GM23338 (cell line): Measurements from ENCODE around the gene PTPN12. TPM values are rescaled to one million over a fixed set of nuclear protein-coding genes. Genes with fewer than 3 reads are reported as not detected.
A peak's percentile ranks its signal among the peaks of the same experiment; 100 is the strongest.

Source experiments
- ATAC-seq: fragments of 200-7000 bp; cut with Tn5 transposase; 3 replicates; pipeline ENCODE4 v1.9.1; 2020
- DNase-seq: peaks from one replicate; pipeline ENCODE4 v3.0.0-alpha.2; 2015; ENCODE audit warnings: low spot score
- H2AFZ ChIP-seq: fragments of 200-600 bp; sonication (generic); 2 replicates; pipeline ENCODE4 v1.8.0; 2016; ENCODE audit warnings: antibody characterized with exemption, mild to moderate bottlenecking, moderate library complexity
- H3F3A ChIP-seq: fragments of 200-600 bp; sonication (generic); replicated peaks from 2 replicates; pipeline ENCODE4 v1.8.0; 2017; ENCODE audit warnings: antibody characterized with exemption, mixed run types, low read depth
- H3K27ac ChIP-seq: fragments of 200-600 bp; sonication (generic); 2 replicates; pipeline ENCODE4 v1.6.1; 2016; ENCODE audit warnings: low read depth
- H3K27me3 ChIP-seq: fragments of 200-600 bp; sonication (generic); 2 replicates; pipeline ENCODE4 v1.8.0; 2016; ENCODE audit warnings: mild to moderate bottlenecking, mixed run types, moderate library complexity; ENCODE audit not compliant: insufficient read depth
- H3K36me3 ChIP-seq: fragments of 200-600 bp; sonication (generic); 2 replicates; pipeline ENCODE4 v1.8.0; 2016; ENCODE audit warnings: mild to moderate bottlenecking; ENCODE audit not compliant: insufficient read depth
- H3K4me1 ChIP-seq: fragments of 200-600 bp; sonication (generic); 2 replicates; pipeline ENCODE4 v1.8.0; 2016; ENCODE audit warnings: mild to moderate bottlenecking, moderate library complexity; ENCODE audit not compliant: insufficient read depth
- H3K4me2 ChIP-seq: fragments of 200-600 bp; sonication (generic); 2 replicates; pipeline ENCODE4 v1.7.1; 2017; ENCODE audit warnings: mixed run types
- H3K4me3 ChIP-seq: fragments of 200-600 bp; sonication (generic); 2 replicates; pipeline ENCODE4 v1.6.1; 2016; ENCODE audit warnings: mixed run types
- H3K79me2 ChIP-seq: fragments of 200-600 bp; sonication (generic); replicated peaks from 2 replicates; pipeline ENCODE4 v1.8.0; 2017; ENCODE audit warnings: mild to moderate bottlenecking; ENCODE audit not compliant: insufficient read depth
- H3K9me2 ChIP-seq: fragments of 200-600 bp; sonication (generic); 2 replicates; pipeline ENCODE4 v1.8.0; 2017; ENCODE audit not compliant: insufficient read depth
- H4K20me1 ChIP-seq: fragments of 200-600 bp; sonication (generic); replicated peaks from 2 replicates; pipeline ENCODE4 v1.8.0; 2017; ENCODE audit warnings: mild to moderate bottlenecking; ENCODE audit not compliant: insufficient read depth
- H3K27ac Mint-ChIP-seq: 2 replicates; pipeline ENCODE4 v1.8.0; 2020; ENCODE audit warnings: inconsistent platforms, mild to moderate bottlenecking, moderate library complexity, mixed read lengths
- H3K27me3 Mint-ChIP-seq: 3 replicates; pipeline ENCODE4 v1.8.0; 2022; ENCODE audit warnings: low read depth, mild to moderate bottlenecking, moderate library complexity, mixed read lengths, inconsistent platforms; ENCODE audit not compliant: insufficient read depth, poor library complexity
- H3K36me3 Mint-ChIP-seq: 3 replicates; pipeline ENCODE4 v1.8.0; 2021; ENCODE audit warnings: low read depth, mild to moderate bottlenecking, inconsistent platforms, moderate library complexity, mixed read lengths
- H3K4me1 Mint-ChIP-seq: 3 replicates; pipeline ENCODE4 v1.8.0; 2020; ENCODE audit warnings: mild to moderate bottlenecking, inconsistent platforms, mixed read lengths
- H3K4me3 Mint-ChIP-seq: 3 replicates; pipeline ENCODE4 v1.8.0; 2021; ENCODE audit warnings: moderate library complexity, mild to moderate bottlenecking, inconsistent platforms, mixed read lengths
- H3K9me3 Mint-ChIP-seq: 3 replicates; pipeline ENCODE4 v1.8.0; 2020; ENCODE audit warnings: moderate library complexity, mild to moderate bottlenecking, inconsistent platforms, mixed read lengths
- CTCF ChIP-seq, 2 experiments: fragments of 200-600 bp in 1 of 2; sonication (generic) in 1 of 2; conservative IDR thresholded peaks; 2 replicates each; pipeline versions ENCODE4 v1.5.1 to v1.6.1; 2016 to 2017; ENCODE audit warnings: antibody characterized with exemption in 2 of 2, low read depth in 2 of 2, mild to moderate bottlenecking in 2 of 2, moderate library complexity in 1 of 2
- POLR2AphosphoS5 ChIP-seq: IDR thresholded peaks from 2 replicates; pipeline ENCODE4 v1.6.1; 2016; ENCODE audit warnings: antibody characterized with exemption, low read depth
- ZNF462 ChIP-seq: fragments of 250-450 bp; sonication (Bioruptor Pico); IDR thresholded peaks from 2 replicates; pipeline ENCODE4 v1.5.0; 2020; ENCODE audit warnings: mild to moderate bottlenecking, moderate library complexity
- polyA plus RNA-seq: library from polyadenylated mRNA; unstranded; fragments of >200 nt; fragmentation: Nextera tagmentation; extraction: Ambion mirVana; gene quantifications from 2 replicates; pipeline ENCODE4 v1.2.1, GENCODE V29; 2016
- total RNA-seq: library from RNA; depleted of rRNA; stranded (reverse); fragments of >200 nt; shearing (Covaris generic); gene quantifications from 2 replicates; pipeline ENCODE4 v1.2.3, GENCODE V29; 2014

PTPN12 gene
- total and polyA plus RNA-seq, 2 experiments from 2014 or later, result 58.8 to 187 TPM

GRCh38 chr7:77537778-77538280 is 734 bp downstream of the PTPN12 start:
- TF ChIP-seq POLR2AphosphoS5 (peak; percentile 36; the same call in 1 of the 2 replicates), CTCF (conservative IDR thresholded peaks at IDR 0.05; ENCODE audit: low read depth in 2 of 2) (no peak), ZNF462 (CRISPR knock-in tag) (no peak)
- Histone ChIP-seq H3K27ac (peak overlapping the region; percentile 100), H3F3A (peaks cover 4% of the 10 kb centered on the region; the same call in 1 of the 2 replicates), H3K4me3 (peak overlapping the region; percentile 97), H4K20me1 (peaks cover 34% of the 10 kb centered on the region), H3K79me2 (peaks cover 58% of the 10 kb centered on the region), H3K27me3 (no peaks in the 10 kb centered on the region), H3K4me1 (peaks cover 30% of the 10 kb centered on the region), H3K9me2 (no peaks in the 10 kb centered on the region), H3K4me2 (peak overlapping the region; percentile 76), H3K36me3 (no peaks in the 10 kb centered on the region), H2AFZ (peak overlapping the region; percentile 23; the same call in 1 of the 2 replicates)
- Mint-ChIP-seq H3K27me3 (peaks cover 15% of the 10 kb centered on the region), H3K4me1 (peaks cover 33% of the 10 kb centered on the region), H3K4me3 (peak overlapping the region; percentile 89), H3K27ac (peak overlapping the region; percentile 98), H3K9me3 (peaks cover 17% of the 10 kb centered on the region), H3K36me3 (peaks cover 26% of the 10 kb centered on the region)
- peak; percentile 46 for DNase-seq
- peak; percentile 23 for ATAC-seq
